Choroid plexus epithelial cell (primary cell): Measurements from ENCODE around the gene LYSMD2.

Experiments used
- DNase-seq: peaks from one replicate; pipeline ENCODE4 v3.0.0-alpha.2; 2010; ENCODE audit warnings: low read depth
- H3K4me3 ChIP-seq: 2 replicates; pipeline ENCODE4 v1.5.1; 2011; ENCODE audit warnings: low read depth, mild to moderate bottlenecking, control low read depth, low read length, moderate library complexity
- CTCF ChIP-seq: conservative IDR thresholded peaks from 2 replicates; pipeline ENCODE4 v1.5.1; 2011; ENCODE audit warnings: low read depth, mild to moderate bottlenecking, control low read depth, inconsistent platforms, low read length, moderate library complexity

LYSMD2 gene

GRCh38 chr15:51738553-51738952, 1.1 kb upstream of the LYSMD2 start:
- no peak overlapping the region for H3K4me3 ChIP-seq
- TF ChIP-seq CTCF, result no peak
- no peak for DNase-seq

GRCh38 chr15:51736751-51737521, 519 bp downstream of the LYSMD2 start:
- peak; percentile 13 for DNase-seq
- TF ChIP-seq CTCF, result no peak

GRCh38 chr15:51736069-51736468, 1.4 kb downstream of the LYSMD2 start:
- TF ChIP-seq CTCF, result no peak
- H3K4me3 ChIP-seq, result no peak overlapping the region
- DNase-seq, result no peak

More at GRCh38 chr15:51736751-51737521, 519 bp downstream of the LYSMD2 start:
- H3K4me3 ChIP-seq, result peak overlapping the region; percentile 65

GRCh38 chr15:51735228-51736010, 2.0 kb downstream of the LYSMD2 start:
- no peak overlapping the region for H3K4me3 ChIP-seq
- peak; percentile 27 for TF ChIP-seq CTCF
- DNase-seq, result no peak

GRCh38 chr15:51732646-51733045, 4.8 kb downstream of the LYSMD2 start:
- no peak for TF ChIP-seq CTCF
- DNase-seq, result no peak
- H3K4me3 ChIP-seq, result no peak overlapping the region

- no peak for TF ChIP-seq CTCF
- H3K4me3 ChIP-seq, result peak overlapping the region; percentile 28
- peak; percentile 88 for DNase-seq
These were observed 5.7 kb downstream of the LYSMD2 start for GRCh38 chr15:51731549-51732267.
